Measurements from ENCODE around the gene GALNT17. TPM values are rescaled to one million over a fixed set of nuclear protein-coding genes. Genes with fewer than 3 reads are reported as not detected.

The GALNT17 gene
- total RNA-seq, 5 donors from 2014 or later (not counting 1 experiment from before 2014, with no cell fraction given): 0.09 to 0.20 TPM; not detected in 3

- Histone ChIP-seq H3K27ac (ENCODE audit: low read length) (no peak overlapping the region), H3K4me3 (ENCODE audit: control insufficient read depth in 1 of 2, extremely low read depth in 1 of 2, low read length in 1 of 2) (no peak overlapping the region), H3K36me3 (ENCODE audit: control insufficient read depth in 2 of 2, extremely low read depth in 1 of 2, insufficient read depth in 1 of 2, low read length in 1 of 2) (no peaks in the 10 kb centered on the region), H3K27me3 (replicated peaks in 1 of 2; ENCODE audit: control insufficient read depth in 2 of 2, extremely low read depth in 1 of 2, insufficient read depth in 2 of 2, low read length in 1 of 2) (no peaks in the 10 kb centered on the region), H3K9me3 (no peaks in the 10 kb centered on the region), H3K4me1 (ENCODE audit: control insufficient read depth in 1 of 2, extremely low read depth in 1 of 2, insufficient read depth in 2 of 2, low read length in 2 of 2) (no peaks in the 10 kb centered on the region)
- no peak for DNase-seq
- H3K27me3 Mint-ChIP-seq: no peaks in the 10 kb centered on the region
- no peak overlapping the region for H3K27ac Mint-ChIP-seq
- ATAC-seq (replicated peaks in 1 of 4): no peak
- H3K9me3 Mint-ChIP-seq: peaks cover 3 to 20% (median 10%) of the 10 kb centered on the region in 3 donors
- 49% methylated on average over 7 of the region's 9 CpGs for WGBS (ENCODE audit: insufficient coverage)
- no peaks in the 10 kb centered on the region for H3K4me1 Mint-ChIP-seq
- no peak overlapping the region for H3K4me3 Mint-ChIP-seq
- CTCF ChIA-PET: no interaction called here
- H3K36me3 Mint-ChIP-seq: no peaks in the 10 kb centered on the region
- POLR2A ChIA-PET: no interaction called here
These were observed 326.1 kb downstream of the GALNT17 start for GRCh38 chr7:71457846-71458590.

- Mint-ChIP-seq H3K36me3 (no peaks in the 10 kb centered on the region), H3K27ac (no peak overlapping the region), H3K9me3 (peaks cover 3 to 23% (median 10%) of the 10 kb centered on the region in 3 donors), H3K4me1 (no peaks in the 10 kb centered on the region), H3K4me3 (no peak overlapping the region), H3K27me3 (no peaks in the 10 kb centered on the region)
- Histone ChIP-seq H3K27me3 (replicated peaks in 1 of 2; ENCODE audit: control insufficient read depth in 2 of 2, extremely low read depth in 1 of 2, insufficient read depth in 2 of 2, low read length in 1 of 2) (no peaks in the 10 kb centered on the region), H3K36me3 (ENCODE audit: control insufficient read depth in 2 of 2, extremely low read depth in 1 of 2, insufficient read depth in 1 of 2, low read length in 1 of 2) (no peaks in the 10 kb centered on the region), H3K9me3 (no peaks in the 10 kb centered on the region), H3K4me1 (ENCODE audit: control insufficient read depth in 1 of 2, extremely low read depth in 1 of 2, insufficient read depth in 2 of 2, low read length in 2 of 2) (no peaks in the 10 kb centered on the region), H3K4me3 (ENCODE audit: control insufficient read depth in 1 of 2, extremely low read depth in 1 of 2, low read length in 1 of 2) (no peak overlapping the region), H3K27ac (ENCODE audit: low read length) (no peak overlapping the region)
- ChIA-PET POLR2A (no interaction called here), CTCF (no interaction called here)
- no peak for DNase-seq
- no peak for ATAC-seq (replicated peaks in 1 of 4)
These were observed 327.2 kb downstream of the GALNT17 start for GRCh38 chr7:71459132-71459531.

- H3K27me3 ChIP-seq (replicated peaks in 1 of 2; ENCODE audit: control insufficient read depth in 2 of 2, extremely low read depth in 1 of 2, insufficient read depth in 2 of 2, low read length in 1 of 2): no peaks in the 10 kb centered on the region
- 54% methylated on average over 7 of the region's 9 CpGs for WGBS (ENCODE audit: insufficient coverage)
- Mint-ChIP-seq H3K36me3 (no peaks in the 10 kb centered on the region), H3K9me3 (peaks cover 3 to 23% (median 7%) of the 10 kb centered on the region in 3 donors), H3K4me3 (no peak overlapping the region), H3K27ac (no peak overlapping the region), H3K4me1 (no peaks in the 10 kb centered on the region), H3K27me3 (no peaks in the 10 kb centered on the region)
- no peaks in the 10 kb centered on the region for H3K4me1 ChIP-seq (ENCODE audit: control insufficient read depth in 1 of 2, extremely low read depth in 1 of 2, insufficient read depth in 2 of 2, low read length in 2 of 2)
- CTCF ChIA-PET: no interaction called here
- DNase-seq (no peak), ATAC-seq (replicated peaks in 1 of 4) (no peak)
- POLR2A ChIA-PET: no interaction called here
- no peak overlapping the region for H3K27ac ChIP-seq (ENCODE audit: low read length)
- peaks cover 2% of the 10 kb centered on the region for H3K9me3 ChIP-seq
- no peak overlapping the region for H3K4me3 ChIP-seq (ENCODE audit: control insufficient read depth in 1 of 2, extremely low read depth in 1 of 2, low read length in 1 of 2)
- no peaks in the 10 kb centered on the region for H3K36me3 ChIP-seq (ENCODE audit: control insufficient read depth in 2 of 2, extremely low read depth in 1 of 2, insufficient read depth in 1 of 2, low read length in 1 of 2)
These were observed 329.6 kb downstream of the GALNT17 start for GRCh38 chr7:71461572-71461971.

GRCh38 chr7:71465741-71466189, 333.8 kb downstream of the GALNT17 start:
- no peak overlapping the region for H3K27ac ChIP-seq (ENCODE audit: low read length)
- ChIA-PET POLR2A (interaction anchor here in 1 of 2 donors (0.5 kb wide), 1 partner anchor 288 kb away, joined by 3 read pairs; no protein-coding TSS in a partner anchor), CTCF (no interaction called here)
- Mint-ChIP-seq H3K27me3 (no peaks in the 10 kb centered on the region), H3K4me1 (no peaks in the 10 kb centered on the region), H3K36me3 (no peaks in the 10 kb centered on the region), H3K27ac (no peak overlapping the region), H3K9me3 (peaks cover 2 to 31% (median 18%) of the 10 kb centered on the region in 3 donors), H3K4me3 (no peak overlapping the region)
- no peaks in the 10 kb centered on the region for H3K4me1 ChIP-seq (ENCODE audit: control insufficient read depth in 1 of 2, extremely low read depth in 1 of 2, insufficient read depth in 2 of 2, low read length in 2 of 2)
- no peak for DNase-seq
- peaks cover 2% of the 10 kb centered on the region for H3K9me3 ChIP-seq
- H3K27me3 ChIP-seq (replicated peaks in 1 of 2; ENCODE audit: control insufficient read depth in 2 of 2, extremely low read depth in 1 of 2, insufficient read depth in 2 of 2, low read length in 1 of 2): no peaks in the 10 kb centered on the region
- WGBS (ENCODE audit: insufficient coverage): 71% methylated on average over 5 of the region's 6 CpGs
- no peak overlapping the region for H3K4me3 ChIP-seq (ENCODE audit: control insufficient read depth in 1 of 2, extremely low read depth in 1 of 2, low read length in 1 of 2)
- no peak for ATAC-seq (replicated peaks in 1 of 4)
- no peaks in the 10 kb centered on the region for H3K36me3 ChIP-seq (ENCODE audit: control insufficient read depth in 2 of 2, extremely low read depth in 1 of 2, insufficient read depth in 1 of 2, low read length in 1 of 2)

- Mint-ChIP-seq H3K27me3 (no peaks in the 10 kb centered on the region), H3K4me3 (no peak overlapping the region), H3K4me1 (no peaks in the 10 kb centered on the region), H3K9me3 (peaks cover 2 to 25% (median 15%) of the 10 kb centered on the region in 3 donors), H3K27ac (no peak overlapping the region), H3K36me3 (no peaks in the 10 kb centered on the region)
- H3K27me3 ChIP-seq (replicated peaks in 1 of 2; ENCODE audit: control insufficient read depth in 2 of 2, extremely low read depth in 1 of 2, insufficient read depth in 2 of 2, low read length in 1 of 2): no peaks in the 10 kb centered on the region
- ATAC-seq (replicated peaks in 1 of 4) (no peak), DNase-seq (no peak)
- H3K4me3 ChIP-seq (ENCODE audit: control insufficient read depth in 1 of 2, extremely low read depth in 1 of 2, low read length in 1 of 2): no peak overlapping the region
- H3K9me3 ChIP-seq: peaks cover 2% of the 10 kb centered on the region
- WGBS (ENCODE audit: insufficient coverage): 54% methylated on average over 3 of the region's 5 CpGs
- no peaks in the 10 kb centered on the region for H3K36me3 ChIP-seq (ENCODE audit: control insufficient read depth in 2 of 2, extremely low read depth in 1 of 2, insufficient read depth in 1 of 2, low read length in 1 of 2)
- POLR2A ChIA-PET: no interaction called here
- H3K4me1 ChIP-seq (ENCODE audit: control insufficient read depth in 1 of 2, extremely low read depth in 1 of 2, insufficient read depth in 2 of 2, low read length in 2 of 2): no peaks in the 10 kb centered on the region
- H3K27ac ChIP-seq (ENCODE audit: low read length): no peak overlapping the region
- CTCF ChIA-PET: no interaction called here
These were observed 334.7 kb downstream of the GALNT17 start for GRCh38 chr7:71466448-71467145.

GRCh38 chr7:71470326-71470725, 338.4 kb downstream of the GALNT17 start:
- Mint-ChIP-seq H3K9me3 (peaks cover 8 to 18% (median 11%) of the 10 kb centered on the region in 3 donors), H3K4me3 (no peak overlapping the region), H3K36me3 (no peaks in the 10 kb centered on the region), H3K4me1 (no peaks in the 10 kb centered on the region), H3K27me3 (no peaks in the 10 kb centered on the region), H3K27ac (no peak overlapping the region)
- H3K4me1 ChIP-seq (ENCODE audit: control insufficient read depth in 1 of 2, extremely low read depth in 1 of 2, insufficient read depth in 2 of 2, low read length in 2 of 2): no peaks in the 10 kb centered on the region
- DNase-seq: no peak
- peaks cover 2% of the 10 kb centered on the region for H3K9me3 ChIP-seq
- ChIA-PET POLR2A (no interaction called here), CTCF (no interaction called here)
- no peak for ATAC-seq (replicated peaks in 1 of 4)
- no peak overlapping the region for H3K4me3 ChIP-seq (ENCODE audit: control insufficient read depth in 1 of 2, extremely low read depth in 1 of 2, low read length in 1 of 2)
- no peaks in the 10 kb centered on the region for H3K36me3 ChIP-seq (ENCODE audit: control insufficient read depth in 2 of 2, extremely low read depth in 1 of 2, insufficient read depth in 1 of 2, low read length in 1 of 2)
- 71% methylated on average over 4 of the region's 6 CpGs for WGBS (ENCODE audit: insufficient coverage)
- H3K27ac ChIP-seq (ENCODE audit: low read length): no peak overlapping the region
- H3K27me3 ChIP-seq (replicated peaks in 1 of 2; ENCODE audit: control insufficient read depth in 2 of 2, extremely low read depth in 1 of 2, insufficient read depth in 2 of 2, low read length in 1 of 2): no peaks in the 10 kb centered on the region
